Measurements from ENCODE around the gene ANKFN1. TPM values are rescaled to one million over a fixed set of nuclear protein-coding genes. Genes with fewer than 3 reads are reported as not detected.

Gene ANKFN1, protein sequence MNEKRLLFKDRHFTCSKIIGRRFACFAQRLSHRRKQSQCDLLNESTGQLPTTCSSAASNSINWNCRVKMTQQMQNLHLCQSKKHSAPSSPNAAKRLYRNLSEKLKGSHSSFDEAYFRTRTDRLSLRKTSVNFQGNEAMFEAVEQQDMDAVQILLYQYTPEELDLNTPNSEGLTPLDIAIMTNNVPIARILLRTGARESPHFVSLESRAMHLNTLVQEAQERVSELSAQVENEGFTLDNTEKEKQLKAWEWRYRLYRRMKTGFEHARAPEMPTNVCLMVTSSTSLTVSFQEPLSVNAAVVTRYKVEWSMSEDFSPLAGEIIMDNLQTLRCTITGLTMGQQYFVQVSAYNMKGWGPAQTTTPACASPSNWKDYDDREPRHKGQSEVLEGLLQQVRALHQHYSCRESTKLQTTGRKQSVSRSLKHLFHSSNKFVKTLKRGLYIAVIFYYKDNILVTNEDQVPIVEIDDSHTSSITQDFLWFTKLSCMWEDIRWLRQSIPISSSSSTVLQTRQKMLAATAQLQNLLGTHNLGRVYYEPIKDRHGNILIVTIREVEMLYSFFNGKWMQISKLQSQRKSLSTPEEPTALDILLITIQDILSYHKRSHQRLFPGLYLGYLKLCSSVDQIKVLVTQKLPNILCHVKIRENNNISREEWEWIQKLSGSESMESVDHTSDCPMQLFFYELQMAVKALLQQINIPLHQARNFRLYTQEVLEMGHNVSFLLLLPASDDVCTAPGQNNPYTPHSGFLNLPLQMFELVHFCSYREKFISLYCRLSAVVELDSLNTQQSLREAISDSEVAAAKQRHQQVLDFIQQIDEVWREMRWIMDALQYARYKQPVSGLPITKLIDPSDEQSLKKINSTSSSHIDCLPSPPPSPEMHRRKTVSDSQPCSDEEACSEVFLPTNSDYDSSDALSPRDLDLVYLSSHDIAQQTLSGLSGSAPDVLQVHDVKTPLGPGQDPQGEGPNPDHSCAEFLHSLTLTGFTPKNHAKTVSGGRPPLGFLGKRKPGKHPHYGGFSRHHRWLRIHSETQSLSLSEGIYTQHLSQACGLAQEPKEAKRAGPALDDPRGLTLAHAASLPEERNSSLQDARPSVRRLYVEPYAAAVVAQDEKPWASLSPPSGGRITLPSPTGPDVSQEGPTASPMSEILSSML
- not detected in 2 replicates for total RNA-seq (2021)
- long read RNA-seq = 0 reads

DNA sequence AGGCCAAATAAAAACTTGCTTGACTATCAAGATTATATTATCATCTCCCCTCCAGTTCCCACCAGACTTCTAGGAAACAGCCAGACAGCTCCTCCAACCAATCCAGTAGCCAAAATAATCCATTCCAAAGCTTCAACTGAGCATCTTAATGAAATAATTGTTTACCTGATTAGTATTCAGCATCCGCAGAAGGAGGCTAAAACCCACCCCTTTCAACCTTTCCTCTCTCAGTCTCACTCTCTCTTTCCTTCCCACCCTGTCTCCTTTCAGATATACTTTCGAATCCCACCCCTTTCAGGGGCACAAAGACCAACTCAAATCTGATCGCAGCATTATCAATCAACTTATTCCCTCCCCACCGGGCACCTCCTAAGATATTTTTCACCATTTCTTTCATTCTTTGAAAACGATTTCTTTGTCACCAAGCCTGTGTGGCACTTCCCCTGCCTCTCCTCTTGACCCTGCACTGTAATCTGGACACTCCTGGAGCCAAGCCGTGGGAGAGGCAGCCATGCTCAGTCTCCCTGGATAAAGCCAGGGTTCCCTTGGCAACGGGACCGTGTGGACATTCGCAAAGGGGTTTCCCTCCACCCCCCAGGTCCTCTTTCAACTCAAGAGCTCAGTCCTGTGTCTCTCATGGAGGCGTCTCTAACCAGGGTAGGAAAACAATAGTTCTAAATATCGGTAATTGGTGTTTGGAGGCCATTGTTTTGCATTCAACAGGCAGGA, at the start of gene ANKFN1:
ANKFN1 (plus strand) TSS at position 602 of the 729 bp plus-strand sequence. CDS start 59,193 bp downstream, outside the sequence.
- Histone ChIP-seq H2AFZ (ENCODE audit: low read length) (no peak within 1 kb of the TSS), H3K14ac (ENCODE audit: insufficient read depth, low read length) (no peak within 1 kb of the TSS), H3K9ac (ENCODE audit: extremely low read depth, insufficient read length, low read length) (no peak within 1 kb of the TSS), H2BK5ac (ENCODE audit: insufficient read length, low read length) (no peak within 1 kb of the TSS), H3K56ac (ENCODE audit: insufficient read length, low read depth, low read length) (no peak within 1 kb of the TSS), H3K79me2 (ENCODE audit: insufficient read depth, low read length) (no peaks in the 10 kb centered on the region), H3K23ac (ENCODE audit: insufficient read length, low read depth, low read length) (no peak within 1 kb of the TSS), H3K27me3 (ENCODE audit: insufficient read depth, low read length) (no peaks in the 10 kb centered on the region), H4K8ac (replicated peaks; ENCODE audit: insufficient read length, low read depth, low read length) (no peak within 1 kb of the TSS), H4K20me1 (ENCODE audit: control insufficient read depth, insufficient read depth, insufficient read length) (no peaks in the 10 kb centered on the region), H3K4me1 (ENCODE audit: insufficient read depth, low read length) (peaks cover 4% of the 10 kb centered on the region; the same call in 1 of the 2 replicates), H3K9me3 (ENCODE audit: control insufficient read depth, low read depth, low read length) (no peaks in the 10 kb centered on the region), H3K18ac (ENCODE audit: insufficient read length, low read depth, low read length) (no peak within 1 kb of the TSS), H3K4ac (ENCODE audit: low read depth, low read length) (no peak within 1 kb of the TSS), H3K23me2 (ENCODE audit: insufficient read length, low read depth, low read length, poor library complexity, severe bottlenecking) (no peaks in the 10 kb centered on the region), H3T11ph (ENCODE audit: low read length) (no peak within 1 kb of the TSS), H2AK5ac (ENCODE audit: insufficient read length, low read length) (no peak within 1 kb of the TSS), H3K27ac (ENCODE audit: insufficient read length, low read depth, low read length) (no peak within 1 kb of the TSS), H3K4me2 (ENCODE audit: insufficient read depth, insufficient read length, low read length) (no peak within 1 kb of the TSS), H2BK15ac (ENCODE audit: low read depth, low read length) (no peak within 1 kb of the TSS), H2BK12ac (ENCODE audit: insufficient read length, low read depth, low read length) (no peak within 1 kb of the TSS), H3K79me1 (ENCODE audit: insufficient read depth, low read depth, low read length, poor library complexity, severe bottlenecking) (no peaks in the 10 kb centered on the region), H4K91ac (ENCODE audit: insufficient read length, low read depth, low read length) (no peak within 1 kb of the TSS), H2BK120ac (ENCODE audit: low read depth, low read length, poor library complexity, severe bottlenecking) (no peak within 1 kb of the TSS), H4K5ac (ENCODE audit: insufficient read length, low read depth, low read length) (no peak within 1 kb of the TSS), H2BK20ac (ENCODE audit: low read depth, low read length, poor library complexity, severe bottlenecking) (no peak within 1 kb of the TSS)
- H3K27me3 Mint-ChIP-seq (ENCODE audit: low read depth) = no peaks in the 10 kb centered on the region; the same call in none of the 2 replicates
- no peak for DNase-seq
- no peak within 1 kb of the TSS for H3K27ac Mint-ChIP-seq
- H3K4me3 Mint-ChIP-seq = no peak within 1 kb of the TSS
- WGBS (ENCODE audit: extremely low coverage, insufficient read length, low lambda C conversion rate) = no CpG with 5 or more reads among the region's 11 CpGs
- H3K36me3 Mint-ChIP-seq (ENCODE audit: insufficient read depth in 1 of 3, low read depth in 3 of 3) = no peaks in the 10 kb centered on the region
- TF ChIP-seq, protein P1, sequence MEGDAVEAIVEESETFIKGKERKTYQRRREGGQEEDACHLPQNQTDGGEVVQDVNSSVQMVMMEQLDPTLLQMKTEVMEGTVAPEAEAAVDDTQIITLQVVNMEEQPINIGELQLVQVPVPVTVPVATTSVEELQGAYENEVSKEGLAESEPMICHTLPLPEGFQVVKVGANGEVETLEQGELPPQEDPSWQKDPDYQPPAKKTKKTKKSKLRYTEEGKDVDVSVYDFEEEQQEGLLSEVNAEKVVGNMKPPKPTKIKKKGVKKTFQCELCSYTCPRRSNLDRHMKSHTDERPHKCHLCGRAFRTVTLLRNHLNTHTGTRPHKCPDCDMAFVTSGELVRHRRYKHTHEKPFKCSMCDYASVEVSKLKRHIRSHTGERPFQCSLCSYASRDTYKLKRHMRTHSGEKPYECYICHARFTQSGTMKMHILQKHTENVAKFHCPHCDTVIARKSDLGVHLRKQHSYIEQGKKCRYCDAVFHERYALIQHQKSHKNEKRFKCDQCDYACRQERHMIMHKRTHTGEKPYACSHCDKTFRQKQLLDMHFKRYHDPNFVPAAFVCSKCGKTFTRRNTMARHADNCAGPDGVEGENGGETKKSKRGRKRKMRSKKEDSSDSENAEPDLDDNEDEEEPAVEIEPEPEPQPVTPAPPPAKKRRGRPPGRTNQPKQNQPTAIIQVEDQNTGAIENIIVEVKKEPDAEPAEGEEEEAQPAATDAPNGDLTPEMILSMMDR (conservative IDR thresholded peaks at IDR 0.05) = no peak
- peaks cover 6 to 15% of the 10 kb centered on the region in 2 experiments for H3K4me1 Mint-ChIP-seq
- H3K9me3 Mint-ChIP-seq = no peaks in the 10 kb centered on the region
